Activated CD4-positive, alpha-beta T cell treated with anti-CD3 and anti-CD28 coated beads, Interleukin-2, amount 50 U/mL, for 16 hours (primary cell): ENCODE data around the gene SRMS.
"Not testable (repeated sequence)": the region's sequence is repeated elsewhere in the genome, so short reads cannot be mapped to it uniquely, and the experiment has no call there.

Experiments
- DNase-seq: peaks from one replicate; pipeline ENCODE4 v3.0.0-alpha.2; 2020

The SRMS gene

GRCh38 chr20:63565021-63565698 lies 17.6 kb upstream of the SRMS start:
- no peak for DNase-seq

- DNase-seq, result no peak
These were observed 16.7 kb upstream of the SRMS start for GRCh38 chr20:63564036-63564810.

DNA sequence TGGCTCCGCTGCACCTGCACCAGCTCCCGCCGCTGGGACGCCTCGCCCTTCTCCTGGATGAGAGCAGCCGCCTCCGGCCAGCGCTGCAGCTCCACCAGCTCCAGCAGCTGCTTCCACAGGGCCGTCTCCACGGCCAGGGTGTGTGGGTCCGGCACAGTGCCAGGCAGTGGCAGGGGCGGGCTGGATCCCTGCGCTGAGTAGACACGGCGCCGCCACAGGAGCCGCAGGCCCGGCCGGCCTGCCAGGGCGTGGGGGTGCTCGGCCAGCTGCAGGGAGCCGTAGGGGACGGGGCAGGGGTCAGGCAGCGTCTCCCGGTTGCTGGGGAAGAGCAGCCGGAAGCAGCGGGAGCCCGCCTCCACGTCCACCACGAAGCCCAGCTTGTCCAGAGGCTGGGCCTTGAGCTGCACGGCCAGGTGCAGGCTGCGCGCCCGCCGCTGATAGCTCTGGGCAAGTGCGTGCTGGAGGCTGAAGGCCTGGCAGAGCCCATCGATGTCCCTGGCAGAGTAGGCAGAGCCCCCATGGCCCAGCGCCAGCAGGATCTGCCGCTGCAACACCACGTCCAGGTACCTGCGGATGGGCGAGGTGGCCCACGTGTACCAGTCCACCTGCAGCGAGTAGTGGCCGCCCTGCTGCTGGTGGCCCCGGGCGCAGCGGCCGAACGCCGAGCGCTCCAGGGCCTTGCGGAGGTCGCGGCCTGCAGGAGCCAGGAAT lies 15.8 kb upstream of the SRMS start:
- DNase-seq, result no peak

- DNase-seq, result no peak
These were observed 15.1 kb upstream of the SRMS start for GRCh38 chr20:63562461-63563224.

- no peak for DNase-seq
These were observed 14.3 kb upstream of the SRMS start for GRCh38 chr20:63561624-63562396.

DNA sequence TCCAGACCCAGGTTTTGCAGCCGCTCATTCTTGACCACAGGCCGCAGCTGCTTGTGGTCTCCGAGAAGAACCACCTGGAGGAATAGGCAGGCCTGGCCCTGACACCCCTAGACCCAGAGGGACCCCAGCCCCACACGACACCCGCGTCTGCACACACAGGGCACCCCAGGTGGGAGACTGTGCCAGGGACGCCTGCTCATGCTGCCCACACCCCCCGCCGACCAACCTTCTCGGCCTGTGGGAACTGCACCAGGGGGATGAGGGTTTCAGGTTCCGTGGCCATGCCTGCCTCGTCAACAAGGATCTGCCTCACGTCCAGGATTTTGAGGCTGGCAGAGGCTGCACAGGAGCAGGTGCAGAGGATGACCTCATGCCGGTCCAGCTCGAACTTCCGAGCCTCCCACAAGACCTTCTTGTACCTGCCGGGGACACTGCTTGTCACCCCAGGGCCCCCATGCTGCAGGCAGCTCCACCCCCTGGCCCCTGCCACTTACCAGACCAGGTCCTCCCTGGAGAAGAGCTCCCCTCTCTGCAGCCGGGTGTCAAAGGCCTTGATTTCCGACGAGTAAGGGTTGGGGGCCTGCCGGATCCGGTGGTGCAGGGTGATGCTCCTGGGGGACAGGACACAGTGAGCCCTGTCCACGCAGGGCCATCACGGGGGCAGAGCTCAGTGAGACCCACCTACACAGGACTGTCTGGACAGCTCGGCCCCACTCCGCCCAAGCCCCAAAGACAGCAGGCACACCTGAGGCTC lies 13.5 kb upstream of the SRMS start:
- no peak for DNase-seq

DNA sequence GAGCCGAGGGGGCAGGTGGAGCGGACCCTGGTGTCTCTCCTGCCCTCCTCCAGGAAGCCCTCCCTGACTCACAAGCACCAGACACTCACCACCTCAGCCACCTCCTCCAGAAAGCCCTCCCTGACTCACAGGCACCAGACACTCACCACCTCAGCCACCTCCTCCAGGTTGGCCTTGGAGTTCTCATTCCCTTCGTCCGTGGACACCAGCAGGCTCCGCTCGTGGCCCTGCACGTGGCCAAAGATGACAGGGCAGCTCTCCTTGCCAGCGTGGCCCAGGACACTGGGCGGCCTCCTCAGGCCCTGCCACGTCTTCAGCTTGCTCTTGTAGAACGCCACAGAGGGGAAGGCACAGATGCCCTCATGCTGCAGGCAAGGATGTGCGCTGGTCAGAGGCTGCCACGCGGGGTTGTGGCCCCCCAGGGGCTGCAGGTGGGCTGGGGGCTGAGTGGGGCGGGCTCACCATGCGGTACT lies 12.8 kb upstream of the SRMS start:
- DNase-seq, result no peak

GRCh38 chr20:63559485-63560332 lies 12.2 kb upstream of the SRMS start:
- DNase-seq, result not testable (repeated sequence)

DNA sequence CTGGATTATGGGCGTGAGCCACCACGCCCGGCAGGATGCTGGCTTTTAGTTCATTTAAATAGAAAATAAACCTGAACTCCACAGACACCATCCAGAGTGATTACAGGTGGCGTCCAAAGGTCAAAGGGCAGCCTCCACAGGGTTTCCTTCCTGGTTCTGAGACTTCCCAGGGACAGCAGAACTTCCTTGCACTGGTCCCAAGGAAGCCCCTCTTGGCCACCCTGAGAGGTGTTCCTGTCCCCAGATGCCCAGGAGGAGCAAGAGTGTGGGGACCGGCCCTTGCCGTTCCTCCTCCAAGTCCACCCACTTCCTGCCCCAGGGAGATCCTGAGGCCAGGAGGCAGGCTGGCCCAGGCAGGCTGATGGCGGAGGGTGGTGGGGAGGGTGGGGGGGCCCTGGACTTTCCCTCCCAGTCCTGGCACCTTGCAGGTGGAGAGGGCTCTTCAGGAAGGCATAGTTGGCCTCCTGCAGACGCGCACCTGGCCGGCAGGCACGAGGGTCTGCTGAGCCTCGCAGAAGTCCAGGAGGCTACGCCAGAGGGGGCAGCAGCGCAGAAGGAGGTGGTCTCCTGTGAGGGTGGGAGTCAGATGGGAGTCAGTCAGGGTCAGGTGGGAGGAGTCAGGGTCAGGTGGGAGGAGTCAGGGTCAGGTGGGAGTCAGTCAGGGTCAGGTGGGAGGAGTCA lies 11.4 kb upstream of the SRMS start:
- no peak for DNase-seq

DNA sequence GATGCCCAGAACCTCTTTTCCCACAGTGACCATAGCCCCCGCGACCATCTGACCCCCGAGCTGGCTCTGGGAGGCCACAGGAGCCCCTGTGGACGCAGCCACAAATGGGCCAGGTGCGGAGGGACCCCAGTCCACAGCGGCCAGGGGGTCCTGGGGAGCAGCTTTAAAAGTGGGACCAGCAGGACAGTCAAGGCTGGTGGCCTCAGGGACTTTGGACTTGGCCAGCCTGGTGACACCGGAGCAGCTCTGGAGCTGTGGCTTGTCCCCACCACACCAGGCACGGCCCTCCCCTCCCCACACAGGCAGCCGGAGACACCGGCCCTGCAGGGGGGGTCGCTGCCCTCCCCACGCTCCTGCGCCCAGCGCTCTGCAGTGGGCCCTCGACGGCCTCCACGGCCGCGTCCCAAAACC lies 9.9 kb upstream of the SRMS start:
- no peak for DNase-seq

DNA sequence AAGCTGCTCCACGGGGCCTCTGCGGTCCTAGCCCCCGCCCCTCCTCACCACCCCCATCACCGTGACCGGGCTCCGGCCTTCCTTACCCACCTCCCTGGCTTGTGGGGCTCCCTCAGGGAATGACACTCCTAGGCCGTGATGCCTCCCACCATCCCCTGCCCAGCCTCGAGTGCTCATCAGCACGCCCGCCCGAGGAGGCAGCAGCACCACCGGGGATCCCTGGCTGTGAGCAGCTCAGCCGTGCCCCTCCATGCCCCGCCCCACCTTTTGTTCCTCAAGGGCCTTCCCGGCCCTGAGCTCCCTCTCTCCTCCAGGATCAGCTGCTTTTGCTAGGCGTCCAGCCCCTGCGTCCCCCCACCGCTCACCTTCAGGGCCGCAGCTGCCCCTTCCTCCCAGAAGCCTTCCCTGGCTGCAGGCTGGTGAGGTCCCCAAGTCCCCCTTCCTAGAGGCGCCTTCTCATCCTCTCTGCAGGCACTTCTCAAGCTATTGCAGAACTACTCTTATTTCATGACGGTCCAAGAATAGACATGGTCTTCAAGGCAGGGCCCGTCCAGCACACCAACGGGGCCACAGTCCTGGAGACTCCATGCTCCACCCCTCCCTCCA lies 9.4 kb upstream of the SRMS start:
- no peak for DNase-seq

GRCh38 chr20:63555661-63556381 lies 8.3 kb upstream of the SRMS start:
- no peak for DNase-seq

- DNase-seq, result no peak
These were observed 7.1 kb upstream of the SRMS start for GRCh38 chr20:63554361-63555278.

DNA sequence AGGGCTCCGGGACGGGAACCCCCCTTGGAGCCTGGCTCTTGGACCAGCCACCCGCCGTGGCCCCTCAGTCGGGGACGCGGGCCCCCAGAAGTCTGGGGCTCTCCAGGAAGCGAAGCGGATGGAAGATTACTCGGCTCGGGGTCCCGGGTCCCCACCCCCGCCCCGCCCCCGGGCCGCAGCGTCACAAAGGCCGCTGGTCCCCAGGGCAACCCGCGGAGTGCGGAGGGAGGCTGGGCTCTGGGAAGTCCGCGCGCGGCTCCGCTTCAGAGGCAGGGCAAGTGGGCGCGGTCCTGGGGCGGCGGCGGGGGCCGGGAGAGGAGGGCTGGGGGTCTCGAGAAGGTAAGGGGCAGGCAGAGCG lies 6.4 kb upstream of the SRMS start, which contains the start of gene FNDC11:
FNDC11 (plus strand) TSS at position 227 of the 358 bp plus-strand sequence. CDS start 1,505 bp downstream, outside the sequence.
- DNase-seq, result no peak

GRCh38 chr20:63553251-63553932 lies 5.8 kb upstream of the SRMS start:
- peak; percentile 82 for DNase-seq

DNA sequence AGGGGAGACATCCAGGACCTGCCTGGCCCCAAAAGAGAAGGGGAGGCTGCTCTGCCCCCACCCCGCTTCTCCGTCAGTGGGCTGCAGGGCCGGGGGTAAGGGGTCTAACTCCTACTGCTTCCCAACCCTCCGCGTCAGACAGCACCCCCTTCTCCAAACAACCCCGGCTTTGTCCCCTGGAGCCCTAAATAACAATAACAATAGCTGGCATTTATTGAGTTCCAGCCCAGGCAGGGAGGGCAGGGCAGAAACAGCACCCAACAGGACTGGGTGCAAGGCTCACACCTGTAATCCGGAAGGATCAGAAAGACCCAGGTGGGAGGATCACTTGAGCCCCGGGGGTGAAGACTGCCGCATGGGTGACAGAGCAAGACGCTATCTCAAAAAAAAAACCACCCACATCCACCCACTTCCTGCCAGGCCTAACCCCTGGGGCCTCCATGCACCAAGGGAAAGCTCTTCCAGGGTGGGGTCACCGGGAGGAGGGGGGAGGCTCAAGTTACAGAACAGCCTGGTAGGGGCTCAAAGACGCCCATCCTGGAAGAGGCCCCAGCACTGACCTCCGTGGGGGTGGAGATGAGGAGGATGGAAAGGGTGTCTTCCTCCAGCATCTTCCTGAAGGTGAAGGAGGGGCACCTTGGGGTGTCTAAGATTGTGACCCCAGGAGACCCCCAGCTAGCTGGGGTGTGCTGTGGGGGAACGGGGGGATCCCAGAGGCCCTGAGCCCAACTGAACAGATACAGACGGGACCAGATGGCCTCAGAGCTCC lies 5.1 kb upstream of the SRMS start:
- DNase-seq, result peak; percentile 24
